Choroid plexus epithelial cell (primary cell): ENCODE data around the gene CHRNE.

Experiments
- DNase-seq: peaks from one replicate; pipeline ENCODE4 v3.0.0-alpha.2; 2010; ENCODE audit warnings: low read depth
- H3K4me3 ChIP-seq: 2 replicates; pipeline ENCODE4 v1.5.1; 2011; ENCODE audit warnings: low read depth, mild to moderate bottlenecking, control low read depth, low read length, moderate library complexity
- TF ChIP-seq, protein P1 (sequence below): conservative IDR thresholded peaks from 2 replicates; pipeline ENCODE4 v1.5.1; 2011; ENCODE audit warnings: low read depth, mild to moderate bottlenecking, control low read depth, inconsistent platforms, low read length, moderate library complexity

CHRNE gene

GRCh38 chr17:4893272-4893671, 9.6 kb downstream of the CHRNE start:
- TF ChIP-seq, protein P1, sequence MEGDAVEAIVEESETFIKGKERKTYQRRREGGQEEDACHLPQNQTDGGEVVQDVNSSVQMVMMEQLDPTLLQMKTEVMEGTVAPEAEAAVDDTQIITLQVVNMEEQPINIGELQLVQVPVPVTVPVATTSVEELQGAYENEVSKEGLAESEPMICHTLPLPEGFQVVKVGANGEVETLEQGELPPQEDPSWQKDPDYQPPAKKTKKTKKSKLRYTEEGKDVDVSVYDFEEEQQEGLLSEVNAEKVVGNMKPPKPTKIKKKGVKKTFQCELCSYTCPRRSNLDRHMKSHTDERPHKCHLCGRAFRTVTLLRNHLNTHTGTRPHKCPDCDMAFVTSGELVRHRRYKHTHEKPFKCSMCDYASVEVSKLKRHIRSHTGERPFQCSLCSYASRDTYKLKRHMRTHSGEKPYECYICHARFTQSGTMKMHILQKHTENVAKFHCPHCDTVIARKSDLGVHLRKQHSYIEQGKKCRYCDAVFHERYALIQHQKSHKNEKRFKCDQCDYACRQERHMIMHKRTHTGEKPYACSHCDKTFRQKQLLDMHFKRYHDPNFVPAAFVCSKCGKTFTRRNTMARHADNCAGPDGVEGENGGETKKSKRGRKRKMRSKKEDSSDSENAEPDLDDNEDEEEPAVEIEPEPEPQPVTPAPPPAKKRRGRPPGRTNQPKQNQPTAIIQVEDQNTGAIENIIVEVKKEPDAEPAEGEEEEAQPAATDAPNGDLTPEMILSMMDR: no peak
- no peak for DNase-seq
- no peak overlapping the region for H3K4me3 ChIP-seq

GRCh38 chr17:4892499-4893221, 10.2 kb downstream of the CHRNE start:
- TF ChIP-seq, protein P1: no peak
- H3K4me3 ChIP-seq: no peak overlapping the region
- DNase-seq: no peak

- H3K4me3 ChIP-seq: no peak overlapping the region
- TF ChIP-seq, protein P1: no peak
- DNase-seq: no peak
Observed at GRCh38 chr17:4891411-4892410, 11.2 kb downstream of the CHRNE start.

DNA sequence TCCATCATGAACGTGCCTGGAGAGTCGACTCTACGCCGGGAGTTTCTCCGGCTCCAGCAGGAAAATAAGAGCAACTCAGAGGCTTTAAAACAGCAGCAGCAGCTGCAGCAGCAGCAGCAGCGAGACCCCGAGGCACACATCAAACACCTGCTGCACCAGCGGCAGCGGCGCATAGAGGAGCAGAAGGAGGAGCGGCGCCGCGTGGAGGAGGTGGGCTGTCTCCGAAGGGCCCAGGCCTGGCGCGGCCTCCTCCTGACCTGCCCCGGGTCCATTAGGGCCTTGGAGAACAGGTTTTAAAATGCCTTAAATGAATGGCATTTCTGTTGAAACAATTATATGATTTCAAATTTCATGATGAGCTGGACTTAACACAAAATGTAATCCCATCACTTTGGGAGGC, 15.3 kb downstream of the CHRNE start:
- no peak for DNase-seq
- H3K4me3 ChIP-seq: no peak overlapping the region
- TF ChIP-seq, protein P1: no peak

- no peak overlapping the region for H3K4me3 ChIP-seq
- DNase-seq: no peak
- TF ChIP-seq, protein P1: no peak
Observed at GRCh38 chr17:4886830-4887229, 16.1 kb downstream of the CHRNE start.

- no peak overlapping the region for H3K4me3 ChIP-seq
- TF ChIP-seq, protein P1: no peak
- no peak for DNase-seq
Observed at GRCh38 chr17:4884489-4884888, 18.4 kb downstream of the CHRNE start.
